ENCODE results near the gene JPH2. TPM values are rescaled to one million over a fixed set of nuclear protein-coding genes. Genes with fewer than 3 reads are reported as not detected.
"Not testable (repeated sequence)": the region's sequence is repeated elsewhere in the genome, so short reads cannot be mapped to it uniquely, and the experiment has no call there.

JPH2 gene
- total RNA-seq = not detected
- not detected for polyA plus RNA-seq

GRCh38 chr20:44187054-44187771 lies at the start of gene JPH2:
Gene JPH2 (minus strand): TSS chr20:44187188. CDS start chr20:44186705, 483 bp downstream.
- H3K4me3 ChIP-seq (ENCODE audit: low read length) = no peak within 1 kb of the TSS

GRCh38 chr20:44235702-44236101 lies 48.7 kb upstream of the JPH2 start:
- H3K9me3 ChIP-seq (ENCODE audit: low read length) = no peaks in the 10 kb centered on the region
- H3K4me1 Mint-ChIP-seq = no peaks in the 10 kb centered on the region
- no peaks in the 10 kb centered on the region for H3K9me3 Mint-ChIP-seq
- no peak overlapping the region for H3K4me3 ChIP-seq (ENCODE audit: low read length)
- H3K27me3 ChIP-seq (ENCODE audit: insufficient read depth, low read length, poor library complexity, severe bottlenecking) = no peaks in the 10 kb centered on the region
- ChIA-PET POLR2A (no interaction called here), CTCF (interaction anchor here (1.6 kb wide), 1 partner anchor 76 kb away, joined by 4 read pairs; the partner anchor contains the start of gene FITM2)
- H3K36me3 Mint-ChIP-seq = peaks cover 0 to 4% (median 0%) of the 10 kb centered on the region in 3 donors
- no peak overlapping the region for H3K4me3 Mint-ChIP-seq
- no peak for DNase-seq
- H3K36me3 ChIP-seq (ENCODE audit: insufficient read depth, low read length) = no peaks in the 10 kb centered on the region
- H3K27me3 Mint-ChIP-seq = no peaks in the 10 kb centered on the region
- H3K27ac ChIP-seq (ENCODE audit: low read depth, low read length) = no peak overlapping the region
- H3K4me1 ChIP-seq (ENCODE audit: insufficient read depth, low read length) = no peaks in the 10 kb centered on the region
- no peak overlapping the region for H3K27ac Mint-ChIP-seq

More at GRCh38 chr20:44187054-44187771, at the start of gene JPH2:
- Mint-ChIP-seq H3K9me3 (no peaks in the 10 kb centered on the region), H3K27me3 (peaks cover 38 to 69% of the 10 kb centered on the region in 2 donors), H3K27ac (no peak within 1 kb of the TSS), H3K4me1 (peaks cover 0 to 10% (median 4%) of the 10 kb centered on the region in 3 donors), H3K36me3 (no peaks in the 10 kb centered on the region), H3K4me3 (peak within 1 kb of the TSS in 3 of 7 donors; percentile 32 to 68 (median 33))
- no peak for DNase-seq
- Histone ChIP-seq H3K36me3 (ENCODE audit: insufficient read depth, low read length) (no peaks in the 10 kb centered on the region), H3K9me3 (ENCODE audit: low read length) (no peaks in the 10 kb centered on the region), H3K27me3 (ENCODE audit: insufficient read depth, low read length, poor library complexity, severe bottlenecking) (peaks cover 31% of the 10 kb centered on the region), H3K27ac (ENCODE audit: low read depth, low read length) (no peak within 1 kb of the TSS), H3K4me1 (ENCODE audit: insufficient read depth, low read length) (peaks cover 5% of the 10 kb centered on the region)
- ChIA-PET CTCF (no interaction called here), POLR2A (no interaction called here)

- no peak overlapping the region for H3K4me3 ChIP-seq (ENCODE audit: low read length)
- Mint-ChIP-seq H3K9me3 (no peaks in the 10 kb centered on the region), H3K27ac (peak overlapping the region in 1 of 8 donors; percentile 3), H3K4me3 (no peak overlapping the region), H3K4me1 (no peaks in the 10 kb centered on the region), H3K27me3 (no peaks in the 10 kb centered on the region), H3K36me3 (peaks cover 0 to 4% (median 0%) of the 10 kb centered on the region in 3 donors)
- DNase-seq = no peak
- no peaks in the 10 kb centered on the region for H3K27me3 ChIP-seq (ENCODE audit: insufficient read depth, low read length, poor library complexity, severe bottlenecking)
- POLR2A ChIA-PET = no interaction called here
- H3K9me3 ChIP-seq (ENCODE audit: low read length) = no peaks in the 10 kb centered on the region
- H3K4me1 ChIP-seq (ENCODE audit: insufficient read depth, low read length) = no peaks in the 10 kb centered on the region
- no peaks in the 10 kb centered on the region for H3K36me3 ChIP-seq (ENCODE audit: insufficient read depth, low read length)
- CTCF ChIA-PET = no interaction called here
- H3K27ac ChIP-seq (ENCODE audit: low read depth, low read length) = no peak overlapping the region
Measured at GRCh38 chr20:44234566-44235317, 47.8 kb upstream of the JPH2 start.

- Histone ChIP-seq H3K4me3 (ENCODE audit: low read length) (no peak overlapping the region), H3K27me3 (ENCODE audit: insufficient read depth, low read length, poor library complexity, severe bottlenecking) (no peaks in the 10 kb centered on the region), H3K4me1 (ENCODE audit: insufficient read depth, low read length) (no peaks in the 10 kb centered on the region), H3K36me3 (ENCODE audit: insufficient read depth, low read length) (no peaks in the 10 kb centered on the region), H3K9me3 (ENCODE audit: low read length) (no peaks in the 10 kb centered on the region), H3K27ac (ENCODE audit: low read depth, low read length) (no peak overlapping the region)
- peak overlapping the region in 2 of 8 donors; percentile 21 to 76 for H3K27ac Mint-ChIP-seq
- no peak for DNase-seq
- no peaks in the 10 kb centered on the region for H3K27me3 Mint-ChIP-seq
- H3K4me3 Mint-ChIP-seq = no peak overlapping the region
- H3K4me1 Mint-ChIP-seq = no peaks in the 10 kb centered on the region
- ChIA-PET POLR2A (no interaction called here), CTCF (interaction anchor here (1.2 kb wide), 1 partner anchor 78 kb away, joined by 4 read pairs; no protein-coding TSS in a partner anchor)
- H3K9me3 Mint-ChIP-seq = no peaks in the 10 kb centered on the region
- H3K36me3 Mint-ChIP-seq = no peaks in the 10 kb centered on the region
Measured at GRCh38 chr20:44233436-44234016, 46.5 kb upstream of the JPH2 start.

- not testable (repeated sequence) for H3K27me3 ChIP-seq (ENCODE audit: insufficient read depth, low read length, poor library complexity, severe bottlenecking)
Measured at GRCh38 chr20:44232469-44232856, 45.5 kb upstream of the JPH2 start.

GRCh38 chr20:44231713-44232468 lies 44.9 kb upstream of the JPH2 start:
- Mint-ChIP-seq H3K27ac (peak overlapping the region in 1 of 8 donors; percentile 5), H3K36me3 (no peaks in the 10 kb centered on the region), H3K4me1 (no peaks in the 10 kb centered on the region), H3K27me3 (no peaks in the 10 kb centered on the region), H3K9me3 (no peaks in the 10 kb centered on the region), H3K4me3 (no peak overlapping the region)
- Histone ChIP-seq H3K4me3 (ENCODE audit: low read length) (no peak overlapping the region), H3K27me3 (ENCODE audit: insufficient read depth, low read length, poor library complexity, severe bottlenecking) (no peaks in the 10 kb centered on the region), H3K27ac (ENCODE audit: low read depth, low read length) (no peak overlapping the region), H3K4me1 (ENCODE audit: insufficient read depth, low read length) (no peaks in the 10 kb centered on the region), H3K36me3 (ENCODE audit: insufficient read depth, low read length) (no peaks in the 10 kb centered on the region), H3K9me3 (ENCODE audit: low read length) (no peaks in the 10 kb centered on the region)
- CTCF ChIA-PET = interaction anchor here (1.1 to 1.8 kb wide), 2 partner anchors 15 to 80 kb away, joined by 3 to 4 read pairs; no protein-coding TSS in a partner anchor
- POLR2A ChIA-PET = no interaction called here
- no peak for DNase-seq

More at GRCh38 chr20:44232469-44232856, 45.5 kb upstream of the JPH2 start:
- H3K9me3 Mint-ChIP-seq; POLR2A ChIA-PET; H3K36me3 ChIP-seq (ENCODE audit: insufficient read depth, low read length); H3K27me3 Mint-ChIP-seq; H3K36me3 Mint-ChIP-seq; H3K4me1 ChIP-seq (ENCODE audit: insufficient read depth, low read length); H3K4me3 ChIP-seq (ENCODE audit: low read length); DNase-seq; H3K9me3 ChIP-seq (ENCODE audit: low read length); H3K4me1 Mint-ChIP-seq; H3K27ac ChIP-seq (ENCODE audit: low read depth, low read length); H3K27ac Mint-ChIP-seq; H3K4me3 Mint-ChIP-seq: not testable (repeated sequence)
- CTCF ChIA-PET = interaction anchor here (1.8 kb wide), 1 partner anchor 15 kb away, joined by 4 read pairs; no protein-coding TSS in a partner anchor

- Mint-ChIP-seq H3K27ac (peak overlapping the region in 1 of 8 donors; percentile 5), H3K27me3 (no peaks in the 10 kb centered on the region), H3K4me3 (no peak overlapping the region), H3K36me3 (no peaks in the 10 kb centered on the region), H3K9me3 (no peaks in the 10 kb centered on the region), H3K4me1 (no peaks in the 10 kb centered on the region)
- POLR2A ChIA-PET = no interaction called here
- no peak for DNase-seq
- no peak overlapping the region for H3K4me3 ChIP-seq (ENCODE audit: low read length)
- no peaks in the 10 kb centered on the region for H3K4me1 ChIP-seq (ENCODE audit: insufficient read depth, low read length)
- H3K27ac ChIP-seq (ENCODE audit: low read depth, low read length) = no peak overlapping the region
- no peaks in the 10 kb centered on the region for H3K36me3 ChIP-seq (ENCODE audit: insufficient read depth, low read length)
- CTCF ChIA-PET = interaction anchor here (1.1 to 1.8 kb wide), 2 partner anchors 14 to 81 kb away, joined by 3 to 4 read pairs; no protein-coding TSS in a partner anchor
- H3K27me3 ChIP-seq (ENCODE audit: insufficient read depth, low read length, poor library complexity, severe bottlenecking) = no peaks in the 10 kb centered on the region
- H3K9me3 ChIP-seq (ENCODE audit: low read length) = no peaks in the 10 kb centered on the region
Measured at GRCh38 chr20:44231193-44231592, 44.2 kb upstream of the JPH2 start.

All from CD8-positive, alpha-beta memory T cell (primary cell).